HG02970 (cell line): Measurements from ENCODE around the gene ACBD3.
A peak's percentile ranks its signal among the peaks of the same experiment; 100 is the strongest.

Source experiments
- ATAC-seq: cut with Tn5 transposase; IDR thresholded peaks from one replicate; pipeline ENCODE4 v1.9.1; 2021; ENCODE audit warnings: mild to moderate bottlenecking, moderate library complexity, moderate number of reproducible peaks; ENCODE audit not compliant: unreplicated experiment, low FRiP score

The ACBD3 gene

GRCh38 chr1:226186124-226187018 is at the start of gene ACBD3:
TSS of gene ACBD3 (minus strand) at chr1:226186741. CDS start at chr1:226186675, 66 bp downstream.
- peak; percentile 82 for ATAC-seq

- ATAC-seq: no peak
Measured at GRCh38 chr1:226233806-226234205, 47.3 kb upstream of the ACBD3 start.

DNA sequence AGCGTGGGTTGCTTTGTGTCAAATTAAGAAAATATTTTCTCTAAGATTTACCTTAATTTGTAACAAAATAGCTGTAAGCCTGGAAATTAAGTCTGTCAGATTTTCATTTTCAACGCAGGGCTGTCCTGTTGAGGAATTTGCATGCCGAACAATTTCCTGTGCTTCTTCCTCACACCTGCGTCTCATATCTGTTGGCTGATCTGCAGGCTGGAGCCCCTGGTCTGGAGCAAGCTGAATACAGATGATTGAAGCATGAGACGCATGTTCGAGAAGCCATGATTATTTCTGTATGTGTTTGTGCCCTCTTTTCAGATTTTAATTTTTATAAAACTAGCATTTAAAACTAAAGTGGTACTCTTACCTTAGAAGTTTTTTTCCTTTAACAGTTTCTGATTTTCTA is 46.8 kb upstream of the ACBD3 start:
- ATAC-seq: no peak

DNA sequence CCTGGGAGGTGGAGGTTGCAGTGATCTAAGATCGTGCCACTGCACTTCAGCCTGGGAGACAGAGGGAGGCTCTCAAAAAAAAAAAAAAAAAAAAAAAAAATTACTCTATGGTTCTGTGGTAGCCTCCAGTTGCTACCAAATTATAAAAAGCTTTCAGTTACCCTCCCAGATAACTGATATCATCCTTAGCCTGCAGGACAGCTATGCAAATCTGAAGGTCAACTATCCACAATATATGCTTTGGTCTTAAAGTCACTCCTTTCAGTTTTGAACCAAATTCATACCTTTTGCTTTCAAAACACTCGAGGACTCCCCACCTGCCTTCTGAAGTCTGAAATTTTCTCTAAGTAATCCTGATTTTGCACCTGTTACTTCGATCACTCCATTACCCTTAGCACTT is 40.1 kb upstream of the ACBD3 start:
- no peak for ATAC-seq

- peak; percentile 49 for ATAC-seq
Measured at GRCh38 chr1:226223786-226224244, 37.3 kb upstream of the ACBD3 start.

GRCh38 chr1:226223157-226223785 is 36.7 kb upstream of the ACBD3 start, which contains the start of gene MIXL1:
TSS of gene MIXL1 (plus strand) at chr1:226223664. CDS start at chr1:226223682, 18 bp downstream.
- ATAC-seq: no peak

GRCh38 chr1:226222686-226223085 is 36.1 kb upstream of the ACBD3 start:
- no peak for ATAC-seq

GRCh38 chr1:226220473-226221189 is 34.1 kb upstream of the ACBD3 start:
- ATAC-seq: no peak

DNA sequence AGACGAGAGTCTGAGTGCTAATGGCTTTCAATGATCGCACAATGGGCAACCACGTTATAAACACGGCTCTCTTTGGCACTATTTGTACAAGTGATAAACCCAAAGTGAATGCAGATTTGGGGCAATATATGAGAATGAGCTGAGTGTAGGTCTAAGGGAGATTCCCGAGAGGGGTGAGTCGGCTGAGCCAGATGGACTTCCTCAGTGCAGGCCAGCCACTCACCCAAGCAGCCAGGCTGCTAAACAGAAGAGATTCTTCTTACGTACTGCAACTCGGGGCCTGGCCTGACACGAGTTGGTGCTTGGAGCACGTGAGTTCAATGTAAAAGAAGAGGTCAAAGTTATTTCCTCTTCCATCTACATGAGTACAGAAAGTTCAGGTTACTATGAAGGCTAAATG is 30.7 kb upstream of the ACBD3 start:
- ATAC-seq: no peak

- no peak for ATAC-seq
Measured at GRCh38 chr1:226216056-226216455, 29.5 kb upstream of the ACBD3 start.

GRCh38 chr1:226215239-226215638 is 28.7 kb upstream of the ACBD3 start:
- no peak for ATAC-seq

- ATAC-seq: no peak
Measured at GRCh38 chr1:226212545-226212944, 26.0 kb upstream of the ACBD3 start.

DNA sequence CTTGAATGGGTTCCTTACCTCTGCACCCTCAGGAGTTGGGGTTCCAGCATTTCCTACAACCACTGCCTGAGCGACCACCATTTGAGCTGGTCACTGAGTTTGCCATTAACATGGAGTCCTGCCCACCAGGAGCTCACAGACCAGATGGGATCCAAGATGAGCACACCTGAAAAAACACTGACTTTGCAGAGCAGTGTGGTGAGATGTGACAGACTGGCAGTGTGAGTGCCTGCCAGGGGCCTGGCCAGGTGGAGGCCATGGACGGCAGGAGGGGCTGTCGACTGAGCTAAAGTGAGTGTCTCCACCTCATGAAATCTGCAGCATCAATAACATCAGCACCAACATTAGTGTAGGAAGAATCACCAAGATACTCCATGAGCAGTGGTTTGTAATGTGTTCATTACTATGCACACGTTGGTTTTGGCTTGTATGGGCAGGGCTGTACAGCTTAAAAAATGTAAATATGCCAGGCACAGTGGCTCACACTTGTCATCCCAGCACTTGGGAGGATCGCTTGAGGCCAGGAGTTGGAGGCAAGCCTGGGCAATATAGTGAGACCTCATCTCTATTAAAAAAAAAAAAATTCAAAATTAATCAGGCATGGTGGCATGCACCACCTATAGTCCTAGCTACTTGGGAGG is 24.8 kb upstream of the ACBD3 start:
- ATAC-seq: no peak

DNA sequence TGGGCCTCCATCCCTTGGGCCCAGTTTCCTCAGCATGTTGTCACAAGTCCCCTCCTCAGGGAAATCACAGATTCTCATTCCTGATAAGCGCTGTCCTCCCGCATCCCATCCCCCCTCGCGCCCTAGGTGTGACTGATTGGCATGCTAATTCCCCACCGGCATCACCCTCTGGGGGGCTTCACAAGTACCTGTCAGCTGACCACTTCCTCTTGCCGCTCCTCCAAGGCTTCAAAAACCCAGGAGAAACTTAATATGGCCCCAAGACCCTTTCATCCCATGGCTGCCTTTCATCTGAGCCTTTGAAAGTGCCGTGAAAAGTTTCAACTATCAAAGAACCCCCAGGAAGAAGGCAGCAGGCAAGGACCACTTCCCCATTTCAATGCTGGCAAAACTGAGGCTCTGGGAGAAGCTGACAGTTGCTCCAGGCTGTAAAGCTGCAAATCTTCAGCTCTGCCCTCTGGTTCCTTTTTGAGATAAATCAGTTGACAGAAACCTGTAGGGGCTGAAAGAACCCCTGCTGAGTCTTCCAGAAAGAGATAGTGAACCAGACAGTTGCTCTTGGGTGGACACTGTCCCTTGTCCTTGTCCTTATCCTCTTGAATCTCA is 24.1 kb upstream of the ACBD3 start:
- no peak for ATAC-seq

DNA sequence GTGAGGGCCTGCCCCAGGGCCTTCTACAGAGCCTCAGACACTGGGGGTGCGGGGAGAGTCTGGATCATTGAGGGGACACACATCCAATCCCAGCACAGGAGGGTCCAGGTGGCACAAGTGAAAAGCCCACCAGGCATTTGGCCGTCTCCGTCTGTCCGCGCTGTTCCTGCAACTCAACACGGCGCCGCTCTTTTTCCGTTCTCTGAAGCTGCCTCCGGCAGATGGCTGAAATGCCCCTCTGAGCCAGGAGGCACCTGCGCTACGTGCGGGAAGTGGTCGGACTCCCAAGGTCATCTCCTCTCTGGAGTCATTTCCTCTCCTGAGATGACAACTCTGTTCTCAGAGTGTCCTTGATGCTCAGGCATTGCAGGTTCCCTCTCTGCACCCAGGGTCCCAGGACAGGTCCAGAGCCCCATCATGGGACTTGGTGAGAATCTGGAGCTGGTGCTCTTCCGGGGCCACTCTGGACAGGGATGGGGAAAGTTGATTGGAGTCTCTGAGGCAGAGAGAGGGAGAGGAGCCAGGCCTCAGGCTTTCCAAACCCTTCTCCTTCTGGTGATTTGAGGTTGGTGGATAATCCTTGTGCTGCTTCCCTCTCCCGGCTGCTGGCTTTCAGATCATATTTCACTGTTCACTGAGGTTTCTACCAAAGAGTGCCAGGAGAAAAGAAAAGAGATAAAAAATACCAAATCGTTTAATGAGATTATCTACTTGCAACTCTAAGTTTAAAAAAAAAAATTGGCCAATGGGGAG is 22.9 kb upstream of the ACBD3 start:
- ATAC-seq: no peak

DNA sequence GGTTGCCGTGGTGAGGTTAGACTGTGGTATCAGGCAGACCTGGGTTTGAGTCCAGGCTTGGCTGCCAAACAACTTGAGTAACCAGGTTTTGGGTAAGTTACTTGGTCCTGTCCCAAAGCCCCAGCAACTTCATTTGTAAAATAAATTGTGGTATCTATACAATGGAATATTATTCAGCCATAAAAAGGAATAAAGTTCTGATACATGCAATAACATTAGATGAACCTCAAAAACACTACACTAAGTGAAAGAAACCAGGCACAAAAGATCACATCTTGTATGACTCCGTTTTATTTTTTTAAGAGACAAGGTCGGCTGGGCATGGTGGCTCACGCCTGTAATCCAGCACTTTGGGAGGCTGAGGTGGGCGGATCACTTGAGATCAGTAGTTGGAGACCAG is 20.5 kb upstream of the ACBD3 start:
- no peak for ATAC-seq

DNA sequence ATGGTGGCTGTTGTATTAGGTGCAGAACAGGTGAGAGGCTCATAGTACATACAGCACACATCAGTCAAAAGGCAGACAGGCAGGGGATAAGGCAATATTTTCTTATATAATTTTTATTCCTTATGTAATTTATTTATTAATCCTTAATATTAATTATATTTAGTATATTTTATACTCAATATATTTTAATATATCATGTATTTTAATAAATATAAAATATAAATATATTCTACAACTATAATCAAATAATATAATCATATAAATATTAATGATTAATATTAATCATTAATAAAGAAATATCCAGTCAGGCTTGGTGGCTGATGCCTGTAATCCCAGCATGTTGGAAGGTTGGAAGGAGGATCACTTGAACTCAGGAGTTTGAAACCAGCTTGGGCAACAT is 17.7 kb upstream of the ACBD3 start:
- ATAC-seq: no peak

GRCh38 chr1:226203655-226204054 is 17.1 kb upstream of the ACBD3 start:
- ATAC-seq: no peak

GRCh38 chr1:226203240-226203639 is 16.7 kb upstream of the ACBD3 start:
- no peak for ATAC-seq
